VCaP (cell line): Measurements from ENCODE around the gene SLX4.

ENCODE experiments used
- H3K27ac ChIP-seq: fragments of 450-650 bp; 2 replicates; pipeline ENCODE4 v1.5.1; 2017
- CTCF ChIP-seq: fragments of 450-650 bp; conservative IDR thresholded peaks from 2 replicates; pipeline ENCODE4 v1.5.1; 2017; ENCODE audit warnings: mild to moderate bottlenecking, moderate library complexity

Gene SLX4

GRCh38 chr16:3578610-3579551 is 32.5 kb downstream of the SLX4 start:
- no peak overlapping the region for H3K27ac ChIP-seq
- TF ChIP-seq CTCF = no peak

- TF ChIP-seq CTCF = no peak
- no peak overlapping the region for H3K27ac ChIP-seq
These were observed 33.3 kb downstream of the SLX4 start for GRCh38 chr16:3578121-3578520.

GRCh38 chr16:3577302-3577752 is 34.1 kb downstream of the SLX4 start, which contains the start of gene NLRC3:
NLRC3 (minus strand) TSS chr16:3577403; CDS start chr16:3565036, 12,367 bp downstream.
- H3K27ac ChIP-seq = no peak within 1 kb of the TSS
- no peak for TF ChIP-seq CTCF

- no peak for TF ChIP-seq CTCF
- H3K27ac ChIP-seq = no peak overlapping the region
These were observed 35.2 kb downstream of the SLX4 start for GRCh38 chr16:3576211-3576610.

GRCh38 chr16:3575491-3575890 is 35.9 kb downstream of the SLX4 start:
- no peak overlapping the region for H3K27ac ChIP-seq
- TF ChIP-seq CTCF = no peak

GRCh38 chr16:3574195-3574594 is 37.2 kb downstream of the SLX4 start:
- no peak overlapping the region for H3K27ac ChIP-seq
- no peak for TF ChIP-seq CTCF

GRCh38 chr16:3573146-3573815 is 38.1 kb downstream of the SLX4 start:
- no peak for TF ChIP-seq CTCF
- H3K27ac ChIP-seq = no peak overlapping the region
